Osteocyte (in vitro differentiated cells): ENCODE data around the gene EXOC8. TPM values are rescaled to one million over a fixed set of nuclear protein-coding genes. Genes with fewer than 3 reads are reported as not detected.

Experiments
- DNase-seq: peaks from one replicate; pipeline ENCODE4 v3.0.0; 2021; ENCODE audit warnings: mixed read lengths; ENCODE audit not compliant: unreplicated experiment; ENCODE audit errors: extremely low spot score
- H3K27ac Mint-ChIP-seq: one replicate; pipeline ENCODE4 v1.8.0; 2021; ENCODE audit warnings: mild to moderate bottlenecking, mixed read lengths; ENCODE audit not compliant: unreplicated experiment
- H3K27me3 Mint-ChIP-seq: one replicate; pipeline ENCODE4 v1.8.0; 2021; ENCODE audit warnings: mixed read lengths; ENCODE audit not compliant: unreplicated experiment
- H3K36me3 Mint-ChIP-seq: one replicate; pipeline ENCODE4 v1.8.0; 2021; ENCODE audit warnings: mixed read lengths; ENCODE audit not compliant: unreplicated experiment
- H3K4me1 Mint-ChIP-seq: one replicate; pipeline ENCODE4 v1.8.0; 2021; ENCODE audit warnings: mixed read lengths; ENCODE audit not compliant: unreplicated experiment
- H3K4me3 Mint-ChIP-seq: one replicate; pipeline ENCODE4 v1.8.0; 2021; ENCODE audit warnings: mild to moderate bottlenecking, moderate library complexity, mixed read lengths; ENCODE audit not compliant: unreplicated experiment
- H3K9me3 Mint-ChIP-seq: one replicate; pipeline ENCODE4 v1.8.0; 2021; ENCODE audit warnings: mixed read lengths; ENCODE audit not compliant: unreplicated experiment
- total RNA-seq: library from RNA; stranded (reverse); gene quantifications from 2 replicates; pipeline ENCODE4 v1.2.1, GENCODE V29; 2021
- TF ChIP-seq, protein P1 (sequence below): fragments of 200-600 bp; sonication (generic); IDR thresholded peaks from 2 replicates; pipeline ENCODE4 v1.5.0; 2021; ENCODE audit warnings: antibody characterized with exemption, mild to moderate bottlenecking, moderate library complexity

EXOC8 gene
- total RNA-seq, 1 donor from 2014 or later: 13.4 TPM

GRCh38 chr1:231295938-231296337 is 41.7 kb downstream of the EXOC8 start:
- no peak for DNase-seq
- no peaks in the 10 kb centered on the region for H3K9me3 Mint-ChIP-seq

DNA sequence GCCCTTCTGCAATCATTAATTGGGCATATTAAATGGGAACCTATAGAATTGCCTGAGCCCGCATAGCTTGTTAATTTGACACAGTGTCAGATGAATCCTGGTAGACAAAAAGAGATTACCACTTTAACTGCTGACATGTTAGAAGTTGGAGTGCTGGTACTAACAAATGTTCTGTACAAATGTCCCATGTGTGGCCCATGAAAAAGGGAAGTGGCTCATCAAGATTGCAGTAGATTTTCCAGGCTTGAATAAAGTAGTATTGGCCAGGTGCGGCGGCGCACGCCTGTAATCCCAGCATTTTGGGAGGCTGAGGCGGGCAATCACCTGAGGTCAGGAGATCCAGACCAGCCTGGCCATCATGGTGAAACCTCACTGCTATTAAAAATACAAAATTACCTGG is 51.0 kb downstream of the EXOC8 start:
- no peak overlapping the region for H3K27ac Mint-ChIP-seq
- H3K9me3 Mint-ChIP-seq: no peaks in the 10 kb centered on the region
- H3K27me3 Mint-ChIP-seq: no peaks in the 10 kb centered on the region
- no peak for DNase-seq
- H3K4me3 Mint-ChIP-seq: no peak overlapping the region
- H3K4me1 Mint-ChIP-seq: no peaks in the 10 kb centered on the region
- H3K36me3 Mint-ChIP-seq: no peaks in the 10 kb centered on the region
- TF ChIP-seq, protein P1, sequence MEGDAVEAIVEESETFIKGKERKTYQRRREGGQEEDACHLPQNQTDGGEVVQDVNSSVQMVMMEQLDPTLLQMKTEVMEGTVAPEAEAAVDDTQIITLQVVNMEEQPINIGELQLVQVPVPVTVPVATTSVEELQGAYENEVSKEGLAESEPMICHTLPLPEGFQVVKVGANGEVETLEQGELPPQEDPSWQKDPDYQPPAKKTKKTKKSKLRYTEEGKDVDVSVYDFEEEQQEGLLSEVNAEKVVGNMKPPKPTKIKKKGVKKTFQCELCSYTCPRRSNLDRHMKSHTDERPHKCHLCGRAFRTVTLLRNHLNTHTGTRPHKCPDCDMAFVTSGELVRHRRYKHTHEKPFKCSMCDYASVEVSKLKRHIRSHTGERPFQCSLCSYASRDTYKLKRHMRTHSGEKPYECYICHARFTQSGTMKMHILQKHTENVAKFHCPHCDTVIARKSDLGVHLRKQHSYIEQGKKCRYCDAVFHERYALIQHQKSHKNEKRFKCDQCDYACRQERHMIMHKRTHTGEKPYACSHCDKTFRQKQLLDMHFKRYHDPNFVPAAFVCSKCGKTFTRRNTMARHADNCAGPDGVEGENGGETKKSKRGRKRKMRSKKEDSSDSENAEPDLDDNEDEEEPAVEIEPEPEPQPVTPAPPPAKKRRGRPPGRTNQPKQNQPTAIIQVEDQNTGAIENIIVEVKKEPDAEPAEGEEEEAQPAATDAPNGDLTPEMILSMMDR: no peak

More at GRCh38 chr1:231295938-231296337, 41.7 kb downstream of the EXOC8 start:
- Mint-ChIP-seq H3K4me1 (no peaks in the 10 kb centered on the region), H3K4me3 (no peak overlapping the region), H3K27me3 (no peaks in the 10 kb centered on the region), H3K27ac (no peak overlapping the region), H3K36me3 (no peaks in the 10 kb centered on the region)
- TF ChIP-seq, protein P1: no peak

- H3K9me3 Mint-ChIP-seq: no peaks in the 10 kb centered on the region
- H3K36me3 Mint-ChIP-seq: no peaks in the 10 kb centered on the region
- H3K4me3 Mint-ChIP-seq: no peak overlapping the region
- TF ChIP-seq, protein P1: no peak
- no peak overlapping the region for H3K27ac Mint-ChIP-seq
- no peaks in the 10 kb centered on the region for H3K27me3 Mint-ChIP-seq
- H3K4me1 Mint-ChIP-seq: no peaks in the 10 kb centered on the region
- DNase-seq: no peak
Observed at GRCh38 chr1:231284441-231284840, 53.2 kb downstream of the EXOC8 start.

Other genes starting within 250 kb of the EXOC8 start
- gene TRIM67, start 175.8 kb downstream of the EXOC8 start, total RNA-seq: 0.32 and 0.39 TPM in 2 replicates
- 37.3 and 39.9 TPM in 2 replicates for gene GNPAT, start 96.6 kb downstream of the EXOC8 start, total RNA-seq
- 13.5 and 14.7 TPM in 2 replicates for gene SPRTN, start 441 bp upstream of the EXOC8 start, total RNA-seq
- gene EGLN1, start 84.4 kb upstream of the EXOC8 start, total RNA-seq: 27.5 and 30.3 TPM in 2 replicates
- gene TSNAX, start 190.8 kb upstream of the EXOC8 start, total RNA-seq: 44.1 and 45.2 TPM in 2 replicates